ENCODE data around the gene ARFGEF2. TPM values are rescaled to one million over a fixed set of nuclear protein-coding genes. Genes with fewer than 3 reads are reported as not detected.

ARFGEF2 gene
- total and polyA plus RNA-seq, 2 donors from 2014 or later = 7.4 to 36.9 TPM

DNA sequence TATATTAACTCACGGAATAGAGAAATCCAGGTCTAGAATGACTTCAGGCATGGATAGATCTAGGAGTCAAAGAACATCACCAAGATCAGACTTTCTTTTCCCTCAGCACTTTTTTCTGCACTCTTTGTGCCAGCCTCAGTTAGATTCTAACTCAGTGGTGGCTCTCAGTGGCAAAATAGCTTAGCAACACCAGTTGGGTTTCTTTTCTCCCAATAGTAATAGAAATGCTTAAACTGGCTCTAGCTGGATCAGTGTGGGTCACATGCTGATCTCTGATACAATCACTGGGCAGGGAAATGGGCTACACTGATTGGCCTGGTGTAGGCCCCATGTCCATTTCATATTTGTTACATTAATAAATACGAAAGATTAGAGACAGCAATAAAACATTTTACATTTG lies 44.2 kb upstream of the ARFGEF2 start:
- no peaks in the 10 kb centered on the region for H3K36me3 ChIP-seq (ENCODE audit: control insufficient read depth in 2 of 3, insufficient read depth in 3 of 3, low read length in 3 of 3)
- intact Hi-C loops (cut with DNase I) = no loop called here
- no peak overlapping the region for H3K27ac ChIP-seq (ENCODE audit: low read depth in 2 of 2, low read length in 2 of 2)
- H3K27me3 ChIP-seq (ENCODE audit: control insufficient read depth, insufficient read depth, low read length) = no peaks in the 10 kb centered on the region
- H3K9me3 ChIP-seq (ENCODE audit: control insufficient read depth in 2 of 3, insufficient read depth in 1 of 3, low read length in 3 of 3) = no peaks in the 10 kb centered on the region
- H3K4me1 ChIP-seq (ENCODE audit: control insufficient read depth in 2 of 3, insufficient read depth in 2 of 3, low read depth in 1 of 3, low read length in 3 of 3) = no peaks in the 10 kb centered on the region
- TF ChIP-seq, protein P1, sequence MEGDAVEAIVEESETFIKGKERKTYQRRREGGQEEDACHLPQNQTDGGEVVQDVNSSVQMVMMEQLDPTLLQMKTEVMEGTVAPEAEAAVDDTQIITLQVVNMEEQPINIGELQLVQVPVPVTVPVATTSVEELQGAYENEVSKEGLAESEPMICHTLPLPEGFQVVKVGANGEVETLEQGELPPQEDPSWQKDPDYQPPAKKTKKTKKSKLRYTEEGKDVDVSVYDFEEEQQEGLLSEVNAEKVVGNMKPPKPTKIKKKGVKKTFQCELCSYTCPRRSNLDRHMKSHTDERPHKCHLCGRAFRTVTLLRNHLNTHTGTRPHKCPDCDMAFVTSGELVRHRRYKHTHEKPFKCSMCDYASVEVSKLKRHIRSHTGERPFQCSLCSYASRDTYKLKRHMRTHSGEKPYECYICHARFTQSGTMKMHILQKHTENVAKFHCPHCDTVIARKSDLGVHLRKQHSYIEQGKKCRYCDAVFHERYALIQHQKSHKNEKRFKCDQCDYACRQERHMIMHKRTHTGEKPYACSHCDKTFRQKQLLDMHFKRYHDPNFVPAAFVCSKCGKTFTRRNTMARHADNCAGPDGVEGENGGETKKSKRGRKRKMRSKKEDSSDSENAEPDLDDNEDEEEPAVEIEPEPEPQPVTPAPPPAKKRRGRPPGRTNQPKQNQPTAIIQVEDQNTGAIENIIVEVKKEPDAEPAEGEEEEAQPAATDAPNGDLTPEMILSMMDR (IDR thresholded peaks at IDR 0.05; ENCODE audit: borderline replicate concordance, extremely low read depth, insufficient read depth) = no peak
- FAIRE-seq (no peak), DNase-seq (no peak)
- H3K9ac ChIP-seq (ENCODE audit: low read length in 3 of 3) = no peak overlapping the region
- H3K4me3 ChIP-seq (ENCODE audit: low read length in 3 of 3) = no peak overlapping the region

DNA sequence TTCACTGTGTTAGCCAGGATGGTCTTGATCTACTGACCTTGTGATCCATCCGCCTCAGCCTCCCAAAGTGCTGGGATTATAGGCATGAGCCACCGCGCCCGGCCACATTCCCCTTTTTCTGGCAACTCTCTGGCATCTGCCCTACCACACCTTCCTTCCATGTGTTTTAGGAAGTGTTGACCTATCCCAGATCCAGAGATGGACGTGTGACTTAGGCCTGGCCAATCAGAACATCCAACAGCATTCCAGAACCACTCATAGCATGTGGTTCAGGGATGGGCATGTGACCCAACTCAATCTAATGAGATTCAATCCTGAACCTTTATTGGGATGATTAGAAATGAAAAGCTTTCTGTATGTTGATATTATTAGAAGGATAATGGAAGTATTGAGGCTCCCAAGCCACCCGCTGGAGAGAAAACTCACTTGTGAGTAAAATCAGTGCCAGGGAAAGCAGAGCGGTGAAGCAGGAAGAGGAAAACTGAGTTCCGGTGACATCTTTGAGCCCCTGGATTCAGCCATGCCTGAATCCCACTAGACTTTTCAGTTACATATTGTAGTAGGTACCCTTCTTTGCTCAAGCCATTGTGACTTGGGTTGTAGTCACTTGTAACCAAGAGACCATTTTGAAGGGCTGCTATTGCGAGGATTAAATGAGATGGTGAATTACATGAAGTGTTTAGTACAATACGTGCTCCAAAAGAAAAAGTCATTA lies 42.8 kb upstream of the ARFGEF2 start:
- no peaks in the 10 kb centered on the region for H3K27me3 ChIP-seq (ENCODE audit: control insufficient read depth, insufficient read depth, low read length)
- intact Hi-C loops (cut with DNase I) = no loop called here
- H3K27ac ChIP-seq (ENCODE audit: low read depth in 2 of 2, low read length in 2 of 2) = no peak overlapping the region
- H3K4me3 ChIP-seq (ENCODE audit: low read length in 3 of 3) = no peak overlapping the region
- H3K36me3 ChIP-seq (ENCODE audit: control insufficient read depth in 2 of 3, insufficient read depth in 3 of 3, low read length in 3 of 3) = no peaks in the 10 kb centered on the region
- TF ChIP-seq, protein P1 (IDR thresholded peaks at IDR 0.05; ENCODE audit: borderline replicate concordance, extremely low read depth, insufficient read depth) = no peak
- DNase-seq = no peak
- H3K4me1 ChIP-seq (ENCODE audit: control insufficient read depth in 2 of 3, insufficient read depth in 2 of 3, low read depth in 1 of 3, low read length in 3 of 3) = no peaks in the 10 kb centered on the region
- no peak overlapping the region for H3K9ac ChIP-seq (ENCODE audit: low read length in 3 of 3)
- no peaks in the 10 kb centered on the region for H3K9me3 ChIP-seq (ENCODE audit: control insufficient read depth in 2 of 3, insufficient read depth in 1 of 3, low read length in 3 of 3)
- no peak for FAIRE-seq

DNA sequence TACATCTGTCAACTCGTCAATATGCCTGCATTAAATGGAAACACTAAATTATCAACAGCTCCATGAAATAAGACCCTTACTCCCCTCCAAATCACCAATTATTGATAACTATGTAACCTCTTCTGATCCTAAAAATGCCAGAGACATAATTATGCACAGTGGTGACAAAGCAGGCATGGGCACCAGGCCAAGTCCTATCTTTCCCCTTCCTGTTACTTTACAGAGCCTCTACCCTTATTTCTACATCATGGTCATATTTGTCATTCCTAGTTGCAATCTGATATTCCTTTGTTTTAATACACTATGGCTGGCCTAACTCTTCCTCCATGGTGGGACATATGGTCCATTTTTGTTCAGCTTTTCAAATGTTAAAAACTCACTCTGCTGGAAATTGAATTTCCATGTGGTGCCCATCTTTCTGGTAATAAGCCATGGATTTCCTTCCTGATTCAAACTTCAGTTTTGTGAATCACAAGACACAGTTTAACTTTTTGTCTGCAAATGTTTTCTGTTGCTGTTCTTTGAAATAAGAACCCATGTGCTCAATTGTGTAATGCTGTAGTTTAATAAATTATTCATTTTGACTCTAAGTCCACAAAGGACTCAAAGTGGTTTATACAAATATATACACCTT lies 41.8 kb upstream of the ARFGEF2 start:
- DNase-seq = no peak
- TF ChIP-seq, protein P1 (IDR thresholded peaks at IDR 0.05; ENCODE audit: borderline replicate concordance, extremely low read depth, insufficient read depth) = no peak
- no peak for FAIRE-seq
- Histone ChIP-seq H3K4me1 (ENCODE audit: control insufficient read depth in 2 of 3, insufficient read depth in 2 of 3, low read depth in 1 of 3, low read length in 3 of 3) (no peaks in the 10 kb centered on the region), H3K9ac (ENCODE audit: low read length in 3 of 3) (no peak overlapping the region), H3K36me3 (ENCODE audit: control insufficient read depth in 2 of 3, insufficient read depth in 3 of 3, low read length in 3 of 3) (no peaks in the 10 kb centered on the region), H3K27ac (ENCODE audit: low read depth in 2 of 2, low read length in 2 of 2) (no peak overlapping the region), H3K27me3 (ENCODE audit: control insufficient read depth, insufficient read depth, low read length) (no peaks in the 10 kb centered on the region), H3K4me3 (ENCODE audit: low read length in 3 of 3) (no peak overlapping the region), H3K9me3 (ENCODE audit: control insufficient read depth in 2 of 3, insufficient read depth in 1 of 3, low read length in 3 of 3) (no peaks in the 10 kb centered on the region)
- intact Hi-C loops (cut with DNase I) = no loop called here
